T-helper 22 cell (primary cell): ENCODE results near the gene CAPNS1.

ENCODE experiments used
- DNase-seq: peaks from one replicate; pipeline ENCODE4 v3.0.0-alpha.2; 2020; ENCODE audit warnings: low read depth

Gene CAPNS1

GRCh38 chr19:36139473-36140303 lies at the start of gene CAPNS1:
Gene CAPNS1, plus strand, starts transcription at chr19:36140066. Its CDS starts 946 bp downstream, at chr19:36141012.
- peak; percentile 84 for DNase-seq

DNA sequence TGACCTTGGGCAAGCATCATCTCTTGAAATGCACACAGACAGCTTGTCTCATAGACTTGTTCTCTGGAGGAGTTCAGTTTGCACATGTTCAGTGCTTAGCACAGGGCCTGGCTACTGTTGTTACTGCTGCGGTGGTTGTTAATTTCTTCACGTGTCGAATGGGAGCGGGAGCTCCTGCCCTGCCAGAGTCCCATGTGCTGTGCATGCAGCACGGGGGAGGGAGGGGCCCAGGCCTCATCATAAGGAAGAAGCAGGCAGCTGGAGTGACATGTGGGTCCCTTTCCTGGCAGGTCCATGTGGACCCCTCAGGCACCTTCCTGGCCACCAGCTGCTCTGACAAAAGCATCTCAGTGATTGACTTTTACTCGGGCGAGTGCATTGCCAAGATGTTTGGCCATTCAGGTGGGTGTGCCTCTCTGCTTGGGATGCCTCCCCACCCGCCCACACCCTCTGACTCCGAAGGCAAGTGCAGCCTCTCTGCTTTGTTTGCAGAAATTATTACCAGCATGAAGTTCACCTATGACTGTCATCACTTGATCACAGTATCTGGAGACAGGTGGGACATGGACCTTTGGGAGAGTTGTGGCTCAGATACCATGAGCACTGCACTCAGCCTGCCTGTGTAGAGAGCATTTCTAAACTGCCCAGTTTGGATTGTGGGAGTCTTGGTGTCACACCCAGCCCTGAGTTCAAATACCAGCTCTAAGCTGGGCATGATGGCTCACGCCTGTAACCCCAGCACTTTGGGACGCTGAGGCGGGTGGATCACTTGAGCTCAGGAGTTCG lies 48.8 kb upstream of the CAPNS1 start:
- DNase-seq: no peak

DNA sequence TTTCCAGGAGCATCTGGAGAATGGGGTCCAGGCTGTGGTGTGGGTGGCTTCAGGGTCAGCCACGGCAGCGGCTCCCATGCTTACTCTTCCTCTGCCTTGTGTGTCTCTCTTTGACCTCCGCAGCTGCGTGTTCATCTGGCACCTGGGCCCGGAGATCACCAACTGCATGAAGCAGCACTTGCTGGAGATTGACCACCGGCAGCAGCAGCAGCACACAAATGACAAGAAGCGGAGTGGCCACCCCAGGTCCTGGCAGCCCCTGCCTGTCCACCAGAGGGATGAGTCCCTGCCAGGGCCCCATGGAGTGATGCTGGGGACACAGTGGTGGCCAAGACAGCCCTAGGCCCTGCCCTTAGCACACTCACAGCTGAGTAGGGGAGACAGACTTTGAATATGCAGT lies 47.3 kb upstream of the CAPNS1 start:
- no peak for DNase-seq

- DNase-seq: no peak
Measured at GRCh38 chr19:36093146-36093662, 46.7 kb upstream of the CAPNS1 start.

GRCh38 chr19:36093687-36094086 lies 46.2 kb upstream of the CAPNS1 start:
- DNase-seq: no peak

- no peak for DNase-seq
Measured at GRCh38 chr19:36097036-36097435, 42.8 kb upstream of the CAPNS1 start.

GRCh38 chr19:36099166-36099785 lies 40.6 kb upstream of the CAPNS1 start:
- DNase-seq: no peak

- DNase-seq: no peak
Measured at GRCh38 chr19:36100476-36100875, 39.4 kb upstream of the CAPNS1 start.

DNA sequence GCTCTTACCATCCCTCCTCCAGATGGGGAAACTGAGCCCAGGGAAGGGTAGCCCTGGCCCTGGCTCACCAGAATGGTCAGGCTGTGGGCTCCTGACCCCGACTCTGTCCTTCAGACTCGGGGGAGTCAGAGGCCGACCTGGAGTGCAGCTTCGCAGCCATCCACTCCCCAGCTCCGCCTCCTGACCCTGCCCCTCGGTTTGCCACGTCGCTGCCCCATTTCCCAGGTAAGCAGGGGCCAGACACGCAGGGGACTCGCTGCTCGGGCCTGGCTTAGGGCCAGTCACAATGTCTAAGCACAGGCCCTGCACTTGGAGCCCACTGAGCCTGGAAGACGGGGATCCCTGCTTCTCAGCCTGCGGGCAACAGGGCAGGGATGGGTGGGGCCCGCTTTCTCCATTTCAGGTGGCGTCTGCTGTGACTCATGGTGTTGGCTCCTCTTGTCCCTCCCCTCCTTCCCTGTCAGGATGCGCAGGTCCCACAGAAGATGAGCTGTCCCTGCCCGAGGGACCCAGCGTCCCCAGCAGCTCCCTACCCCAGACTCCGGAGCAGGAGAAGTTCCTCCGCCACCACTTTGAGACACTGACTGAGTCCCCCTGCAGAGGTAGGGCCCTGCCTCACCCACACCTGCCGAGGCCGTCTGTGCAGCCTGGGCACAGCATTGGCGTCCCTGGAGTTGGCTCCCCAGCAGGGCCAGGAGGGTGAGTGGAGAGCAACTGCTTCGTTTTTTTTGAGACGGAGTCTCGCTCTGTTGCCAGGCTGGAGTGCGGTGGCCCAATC lies 38.1 kb upstream of the CAPNS1 start:
- DNase-seq: no peak

DNA sequence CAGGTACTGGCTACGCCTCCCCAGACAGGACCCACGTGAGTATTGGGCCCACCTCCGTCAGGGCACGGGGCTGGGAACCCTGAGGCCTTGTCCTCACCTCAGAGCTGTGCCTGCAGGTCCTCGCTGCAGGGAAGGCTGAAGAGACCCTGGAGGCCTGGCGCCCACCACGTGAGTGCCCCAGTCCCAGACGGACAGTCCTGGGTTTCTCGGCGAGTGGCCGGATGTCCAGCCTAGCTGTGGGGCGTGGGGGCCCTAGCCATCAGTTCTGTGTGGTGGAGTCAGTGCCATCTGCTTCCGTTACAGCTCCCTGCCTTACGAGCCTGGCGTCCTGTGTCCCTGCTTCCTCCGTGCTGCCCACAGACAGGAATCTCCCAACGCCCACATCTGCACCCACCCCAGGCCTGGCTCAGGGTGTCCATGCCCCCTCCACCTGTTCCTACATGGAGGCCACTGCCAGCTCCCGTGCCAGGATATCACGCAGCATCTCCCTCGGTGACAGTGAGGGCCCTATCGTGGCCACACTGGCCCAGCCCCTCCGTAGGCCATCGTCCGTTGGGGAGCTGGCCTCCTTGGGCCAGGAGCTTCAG lies 36.7 kb upstream of the CAPNS1 start:
- no peak for DNase-seq

GRCh38 chr19:36103842-36104552 lies 35.9 kb upstream of the CAPNS1 start:
- no peak for DNase-seq

DNA sequence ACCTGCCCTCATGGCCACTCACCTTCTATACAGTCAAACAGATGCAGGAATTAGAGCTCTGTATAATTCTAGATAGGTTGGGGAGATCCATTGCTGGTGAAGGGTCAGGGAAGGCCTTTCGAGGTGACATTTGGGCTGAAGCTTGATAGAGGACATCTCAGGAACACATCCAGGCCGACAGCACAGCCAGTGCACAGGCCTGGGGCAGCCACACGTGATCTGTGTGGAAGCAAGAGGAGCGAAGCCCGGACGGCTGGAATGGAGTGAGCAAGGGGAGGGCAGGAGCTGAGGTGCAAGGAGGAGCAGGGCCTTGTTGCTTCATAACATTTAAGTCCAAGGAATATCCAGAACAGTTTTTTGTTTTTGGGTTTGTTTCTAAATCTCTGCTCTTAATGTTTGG lies 33.4 kb upstream of the CAPNS1 start:
- DNase-seq: no peak

DNA sequence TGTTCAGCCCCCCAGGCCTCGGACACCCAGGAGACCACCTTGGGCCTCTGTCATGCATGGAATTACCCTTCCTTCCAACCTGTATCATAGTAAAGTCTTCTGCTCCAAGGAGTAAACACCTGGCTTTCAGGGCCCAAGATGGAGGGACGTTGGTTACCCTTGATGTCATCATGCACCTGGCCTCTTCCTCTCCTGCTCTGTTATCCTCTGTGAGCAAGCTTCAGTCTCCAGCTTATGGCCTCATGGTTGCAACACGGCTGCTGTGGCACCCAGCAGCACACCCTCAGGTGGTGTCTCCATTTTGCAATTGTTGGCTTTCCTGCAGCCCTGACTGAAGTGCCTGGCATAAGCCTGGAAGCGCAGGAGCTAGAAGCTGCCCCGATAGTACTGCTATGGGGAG lies 32.9 kb upstream of the CAPNS1 start:
- DNase-seq: no peak

DNA sequence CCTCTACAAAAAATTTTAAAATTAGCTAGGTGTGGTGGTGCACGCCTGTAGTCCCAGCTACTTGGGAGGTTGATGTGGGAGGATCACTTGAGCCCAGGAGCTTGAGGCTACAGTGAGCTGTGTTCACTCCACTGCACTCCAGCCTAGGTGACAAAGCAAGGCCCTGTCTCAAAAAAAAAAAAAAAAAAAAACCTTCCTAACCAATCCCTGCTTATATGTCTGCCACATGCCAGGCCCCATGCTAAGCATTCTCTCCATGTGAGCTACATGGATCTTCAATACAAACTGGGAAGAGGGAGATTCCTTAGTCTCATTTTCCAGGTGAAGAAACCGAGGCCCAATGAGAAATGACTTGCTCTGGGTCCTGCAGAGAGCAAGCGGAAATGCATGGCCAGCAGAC lies 31.2 kb upstream of the CAPNS1 start:
- no peak for DNase-seq

DNA sequence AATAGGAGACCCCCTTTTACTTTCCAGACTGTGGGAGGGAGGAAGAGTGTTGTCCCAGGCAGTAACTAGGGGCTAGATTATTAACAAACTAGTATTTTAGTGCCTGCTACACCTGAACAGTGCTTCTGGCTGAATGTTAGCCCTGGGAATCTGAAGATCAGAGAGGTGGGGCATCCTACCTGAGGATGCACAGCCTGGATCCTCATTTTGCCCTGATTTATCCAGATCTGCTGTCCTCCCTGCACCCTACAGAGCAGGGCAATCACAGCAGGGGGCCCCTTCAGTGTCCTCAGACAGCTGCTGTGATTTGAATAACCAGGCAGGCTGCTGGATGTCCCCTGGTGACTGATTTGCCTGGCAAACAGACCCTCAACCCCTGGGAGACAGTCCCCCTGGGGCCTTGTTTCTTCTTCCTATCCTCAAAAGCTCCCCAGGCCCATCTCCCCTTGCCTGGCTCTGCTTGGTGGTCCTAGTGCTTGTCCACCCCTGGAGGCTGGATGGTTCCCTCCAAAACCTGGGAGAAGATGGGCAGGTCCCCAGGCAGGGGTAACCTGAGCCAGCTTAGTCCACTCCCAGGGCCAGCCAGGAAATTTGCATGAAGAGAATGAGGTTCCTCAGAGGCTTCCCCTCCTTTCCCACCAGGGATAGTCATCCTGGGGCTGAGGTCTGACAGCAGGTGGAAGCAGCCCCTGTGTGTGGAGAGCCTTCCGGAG lies 29.2 kb upstream of the CAPNS1 start, which contains the start of gene OVOL3:
TSS of gene OVOL3 (plus strand) at position 657 of the 713 bp plus-strand sequence. CDS start 60 bp downstream, outside the sequence.
- no peak for DNase-seq

- no peak for DNase-seq
Measured at GRCh38 chr19:36111200-36111539, 28.7 kb upstream of the CAPNS1 start.

GRCh38 chr19:36112678-36113077 lies 27.2 kb upstream of the CAPNS1 start:
- no peak for DNase-seq

DNA sequence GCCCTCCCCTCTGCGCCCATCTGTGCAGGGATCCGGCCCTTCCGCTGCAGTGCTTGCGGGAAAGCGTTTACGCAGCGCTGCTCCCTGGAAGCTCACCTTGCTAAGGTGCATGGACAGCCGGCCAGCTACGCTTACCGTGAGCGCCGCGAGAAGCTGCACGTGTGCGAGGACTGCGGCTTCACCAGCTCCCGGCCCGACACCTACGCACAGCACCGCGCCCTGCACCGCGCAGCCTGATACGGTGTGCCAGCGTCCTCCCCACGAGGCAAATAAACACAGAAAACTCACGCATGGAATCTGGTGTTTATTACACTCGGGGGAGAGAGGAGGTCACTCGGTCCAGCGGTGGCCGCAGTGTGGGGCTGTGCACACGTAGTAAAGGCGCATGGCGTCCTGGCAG lies 26.4 kb upstream of the CAPNS1 start:
- DNase-seq: no peak

DNA sequence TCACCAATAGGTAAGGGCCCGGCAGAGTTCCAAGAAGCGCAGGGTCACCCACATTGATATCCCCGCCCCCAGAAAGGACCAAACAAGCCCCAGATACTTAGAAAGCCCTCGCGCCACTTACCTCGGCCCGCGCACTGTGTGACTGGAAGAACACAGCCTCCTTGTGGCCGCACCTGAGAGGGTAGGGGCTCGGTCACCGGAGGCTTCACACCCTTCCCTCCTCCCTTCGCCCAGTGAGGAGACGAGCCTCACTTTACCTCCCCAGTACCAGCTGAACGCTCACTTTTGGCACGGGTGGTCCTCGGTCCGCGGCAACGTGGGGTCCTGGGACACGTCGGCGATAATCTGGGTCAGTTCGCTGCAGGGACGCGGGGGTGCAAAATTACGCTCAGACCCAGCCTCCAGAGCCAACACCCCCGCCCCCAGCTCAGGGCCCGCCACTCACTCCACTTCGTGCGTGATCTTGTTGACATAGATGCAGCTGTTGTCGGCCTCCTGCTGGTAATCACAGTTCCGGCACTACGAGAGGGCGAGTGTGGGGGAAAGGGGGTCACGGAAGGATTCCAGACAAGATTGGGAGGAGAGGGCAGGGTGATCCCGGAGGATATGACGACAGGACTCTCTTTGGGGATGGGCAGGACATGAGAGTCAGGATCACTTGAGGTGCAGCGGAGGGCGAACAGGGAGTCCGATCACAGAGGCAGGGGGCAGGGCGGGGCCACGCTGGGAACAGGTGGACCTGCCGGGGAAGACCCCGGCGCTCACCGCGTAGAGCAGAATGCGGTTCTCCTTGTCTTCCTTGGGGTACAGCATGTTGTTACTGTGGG lies 25.8 kb upstream of the CAPNS1 start:
- DNase-seq: no peak
